ENCODE data around the gene FXYD5. TPM values are rescaled to one million over a fixed set of nuclear protein-coding genes. Genes with fewer than 3 reads are reported as not detected.

Gene FXYD5
- total and polyA plus RNA-seq, 10 of the 15 experiments (the other 5 are each of a cell fraction or from before 2014, with no cell fraction given) = 30.0 to 159 (median 93.9) TPM

DNA sequence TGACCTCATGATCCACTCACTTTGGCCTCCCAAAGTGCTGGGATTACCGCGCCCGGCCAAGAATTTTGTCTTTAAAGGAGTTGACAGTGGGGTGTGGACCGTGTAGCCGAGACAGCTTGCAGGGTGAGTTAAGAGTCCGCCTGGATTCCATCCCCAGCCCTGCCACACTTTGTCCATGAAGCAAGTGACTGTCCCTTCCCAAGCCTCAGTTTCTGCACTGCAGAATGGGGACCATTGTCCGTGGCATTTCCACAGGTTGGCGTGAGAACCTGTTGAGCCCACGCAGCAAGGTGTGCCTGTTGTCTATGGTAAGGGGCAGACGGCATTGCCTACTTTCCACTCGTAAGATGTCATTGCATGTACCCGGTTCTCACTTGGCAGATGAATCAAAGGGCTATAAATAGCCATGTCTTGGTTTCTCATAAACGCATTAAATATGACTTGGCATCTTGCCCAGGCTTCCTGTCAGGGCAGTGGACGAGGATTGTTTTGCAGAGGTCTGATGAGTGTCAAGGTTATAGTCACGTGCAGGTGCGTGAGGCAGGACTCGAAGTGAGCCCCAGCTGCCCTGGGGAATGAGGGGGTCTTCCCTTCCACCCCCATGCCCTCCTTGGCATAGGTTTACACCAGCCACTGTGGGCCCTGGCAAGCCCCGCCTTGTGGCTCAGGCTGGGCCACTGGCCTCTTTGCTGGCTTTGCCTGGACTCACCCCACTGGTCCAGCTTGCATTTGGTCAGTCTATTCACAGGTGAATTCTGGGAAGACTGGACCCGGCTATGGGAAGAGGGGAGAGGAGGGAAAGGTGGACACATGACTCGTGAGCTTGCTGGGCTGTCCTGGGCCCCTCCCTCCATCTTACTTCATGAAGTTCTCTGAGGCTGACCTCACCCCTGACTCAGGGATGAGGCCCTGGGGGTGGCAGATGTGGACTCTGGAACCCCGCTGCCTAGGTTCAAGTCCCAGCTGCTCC, 59.4 kb downstream of the FXYD5 start (continued):
- TF ChIP-seq, protein P1, sequence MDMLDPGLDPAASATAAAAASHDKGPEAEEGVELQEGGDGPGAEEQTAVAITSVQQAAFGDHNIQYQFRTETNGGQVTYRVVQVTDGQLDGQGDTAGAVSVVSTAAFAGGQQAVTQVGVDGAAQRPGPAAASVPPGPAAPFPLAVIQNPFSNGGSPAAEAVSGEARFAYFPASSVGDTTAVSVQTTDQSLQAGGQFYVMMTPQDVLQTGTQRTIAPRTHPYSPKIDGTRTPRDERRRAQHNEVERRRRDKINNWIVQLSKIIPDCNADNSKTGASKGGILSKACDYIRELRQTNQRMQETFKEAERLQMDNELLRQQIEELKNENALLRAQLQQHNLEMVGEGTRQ (IDR thresholded peaks at IDR 0.05; ENCODE audit: borderline replicate concordance, low read depth, low read length) = peak; percentile 54; the same call in 1 of the 2 replicates
- TF ChIP-seq NFYB (IDR thresholded peaks at IDR 0.05; ENCODE audit: insufficient read depth, low read depth, low read length) = no peak
- TF ChIP-seq, protein P2, sequence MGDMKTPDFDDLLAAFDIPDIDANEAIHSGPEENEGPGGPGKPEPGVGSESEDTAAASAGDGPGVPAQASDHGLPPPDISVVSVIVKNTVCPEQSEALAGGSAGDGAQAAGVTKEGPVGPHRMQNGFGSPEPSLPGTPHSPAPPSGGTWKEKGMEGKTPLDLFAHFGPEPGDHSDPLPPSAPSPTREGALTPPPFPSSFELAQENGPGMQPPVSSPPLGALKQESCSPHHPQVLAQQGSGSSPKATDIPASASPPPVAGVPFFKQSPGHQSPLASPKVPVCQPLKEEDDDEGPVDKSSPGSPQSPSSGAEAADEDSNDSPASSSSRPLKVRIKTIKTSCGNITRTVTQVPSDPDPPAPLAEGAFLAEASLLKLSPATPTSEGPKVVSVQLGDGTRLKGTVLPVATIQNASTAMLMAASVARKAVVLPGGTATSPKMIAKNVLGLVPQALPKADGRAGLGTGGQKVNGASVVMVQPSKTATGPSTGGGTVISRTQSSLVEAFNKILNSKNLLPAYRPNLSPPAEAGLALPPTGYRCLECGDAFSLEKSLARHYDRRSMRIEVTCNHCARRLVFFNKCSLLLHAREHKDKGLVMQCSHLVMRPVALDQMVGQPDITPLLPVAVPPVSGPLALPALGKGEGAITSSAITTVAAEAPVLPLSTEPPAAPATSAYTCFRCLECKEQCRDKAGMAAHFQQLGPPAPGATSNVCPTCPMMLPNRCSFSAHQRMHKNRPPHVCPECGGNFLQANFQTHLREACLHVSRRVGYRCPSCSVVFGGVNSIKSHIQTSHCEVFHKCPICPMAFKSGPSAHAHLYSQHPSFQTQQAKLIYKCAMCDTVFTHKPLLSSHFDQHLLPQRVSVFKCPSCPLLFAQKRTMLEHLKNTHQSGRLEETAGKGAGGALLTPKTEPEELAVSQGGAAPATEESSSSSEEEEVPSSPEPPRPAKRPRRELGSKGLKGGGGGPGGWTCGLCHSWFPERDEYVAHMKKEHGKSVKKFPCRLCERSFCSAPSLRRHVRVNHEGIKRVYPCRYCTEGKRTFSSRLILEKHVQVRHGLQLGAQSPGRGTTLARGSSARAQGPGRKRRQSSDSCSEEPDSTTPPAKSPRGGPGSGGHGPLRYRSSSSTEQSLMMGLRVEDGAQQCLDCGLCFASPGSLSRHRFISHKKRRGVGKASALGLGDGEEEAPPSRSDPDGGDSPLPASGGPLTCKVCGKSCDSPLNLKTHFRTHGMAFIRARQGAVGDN (IDR thresholded peaks at IDR 0.05) = peak; percentile 83
- 0 out of 2 replicates have a peak, but pooled peaks have one; percentile 28 for TF ChIP-seq MXI1 (IDR thresholded peaks at IDR 0.05; ENCODE audit: low read depth, low read length)
- TF ChIP-seq JUNB (IDR thresholded peaks at IDR 0.05) = peak; percentile 55
- TF ChIP-seq BCL11A (IDR thresholded peaks at IDR 0.05; ENCODE audit: low read depth, low read length) = peak; percentile 42; the same call in 1 of the 2 replicates
- TF ChIP-seq NR2C2 (IDR thresholded peaks at IDR 0.05; ENCODE audit: borderline replicate concordance, control insufficient read depth, insufficient read length, low read depth) = no peak
- TF ChIP-seq EGR1 (IDR thresholded peaks at IDR 0.05; ENCODE audit: borderline replicate concordance in 1 of 2, low read depth in 2 of 2, low read length in 2 of 2) = peak in 1 of 2 experiments; percentile 34; a peak in 1 of 3 replicates
- TF ChIP-seq, protein P3, sequence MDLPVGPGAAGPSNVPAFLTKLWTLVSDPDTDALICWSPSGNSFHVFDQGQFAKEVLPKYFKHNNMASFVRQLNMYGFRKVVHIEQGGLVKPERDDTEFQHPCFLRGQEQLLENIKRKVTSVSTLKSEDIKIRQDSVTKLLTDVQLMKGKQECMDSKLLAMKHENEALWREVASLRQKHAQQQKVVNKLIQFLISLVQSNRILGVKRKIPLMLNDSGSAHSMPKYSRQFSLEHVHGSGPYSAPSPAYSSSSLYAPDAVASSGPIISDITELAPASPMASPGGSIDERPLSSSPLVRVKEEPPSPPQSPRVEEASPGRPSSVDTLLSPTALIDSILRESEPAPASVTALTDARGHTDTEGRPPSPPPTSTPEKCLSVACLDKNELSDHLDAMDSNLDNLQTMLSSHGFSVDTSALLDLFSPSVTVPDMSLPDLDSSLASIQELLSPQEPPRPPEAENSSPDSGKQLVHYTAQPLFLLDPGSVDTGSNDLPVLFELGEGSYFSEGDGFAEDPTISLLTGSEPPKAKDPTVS (IDR thresholded peaks at IDR 0.05; ENCODE audit: low read depth, low read length) = no peak
- peak; percentile 87 to 92 for TF ChIP-seq EP300 (IDR thresholded peaks at IDR 0.05; ENCODE audit: borderline replicate concordance in 1 of 2, control insufficient read depth in 1 of 2, low read depth in 2 of 2, low read length in 2 of 2)
- TF ChIP-seq POU2F2 (IDR thresholded peaks at IDR 0.05; ENCODE audit: borderline replicate concordance, low read depth, low read length) = peak; percentile 55; the same call in 1 of the 3 replicates
- TF ChIP-seq SUZ12 (IDR thresholded peaks at IDR 0.05; ENCODE audit: unreplicated experiment) = no peak
- no peak for TF ChIP-seq BMI1 (IDR thresholded peaks at IDR 0.05; ENCODE audit: borderline replicate concordance)
- peak; percentile 78 for TF ChIP-seq IKZF1 (conservative IDR thresholded peaks at IDR 0.05)
- TF ChIP-seq SUPT20H (IDR thresholded peaks at IDR 0.05; ENCODE audit: borderline replicate concordance, control insufficient read depth, low read depth, low read length) = no peak
- 0 out of 2 replicates have a peak, but pooled peaks have one; percentile 36 for TF ChIP-seq IRF4 (IDR thresholded peaks at IDR 0.05; ENCODE audit: low read depth, low read length)
- no peak for TF ChIP-seq STAT3 (IDR thresholded peaks at IDR 0.05; ENCODE audit: low read depth, low read length)

Data from GM12878 (cell line).